HG03095 (cell line): ENCODE data around the gene BMPER.

Experiments used
- ATAC-seq: cut with Tn5 transposase; IDR thresholded peaks from one replicate; pipeline ENCODE4 v1.9.1; 2021; ENCODE audit warnings: moderate library complexity; ENCODE audit not compliant: unreplicated experiment

Gene BMPER

DNA sequence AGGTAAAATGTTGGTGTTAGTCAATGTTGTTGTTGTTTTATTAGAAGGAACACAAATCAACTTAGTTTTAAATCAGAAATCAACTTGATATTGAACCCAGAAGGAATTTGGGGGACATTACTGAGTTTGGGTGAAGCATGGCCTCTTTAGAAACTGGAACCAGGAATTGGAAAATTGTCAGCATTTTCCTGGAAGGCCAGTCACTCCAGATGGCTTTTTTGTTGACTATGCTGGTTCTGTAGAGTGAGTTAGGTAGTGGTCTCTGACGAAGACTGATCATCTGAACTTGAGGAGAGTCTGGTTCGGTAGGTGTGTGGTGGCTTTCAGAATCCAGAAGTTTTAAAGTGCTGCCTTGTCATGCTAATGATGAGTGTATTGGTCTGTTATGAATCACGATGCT lies 111.5 kb downstream of the BMPER start:
- ATAC-seq = no peak

DNA sequence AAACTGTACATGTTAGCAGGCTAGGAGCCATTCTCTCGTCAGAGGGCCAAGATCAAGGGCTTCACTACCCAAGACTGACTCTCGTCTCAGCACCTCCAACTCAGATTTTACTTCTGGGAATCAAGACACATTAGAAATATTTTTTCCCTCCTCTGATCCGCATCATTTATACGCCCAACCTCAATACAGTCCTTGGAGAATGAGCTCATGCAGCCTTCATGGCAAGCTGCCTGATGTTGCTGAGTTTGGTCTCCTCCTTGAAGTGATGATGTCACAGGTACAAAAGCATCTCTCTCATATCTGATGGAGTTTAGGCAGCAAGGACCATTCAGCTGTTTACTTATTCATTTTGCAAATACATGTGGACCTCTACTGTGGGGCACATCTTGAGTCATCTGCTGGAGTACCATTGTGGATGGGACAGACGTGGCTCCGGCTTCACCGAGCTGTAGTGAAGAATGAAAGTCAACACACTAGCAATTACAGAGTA lies 114.0 kb downstream of the BMPER start:
- ATAC-seq = no peak

GRCh38 chr7:34022626-34023025 lies 117.3 kb downstream of the BMPER start:
- ATAC-seq = no peak

DNA sequence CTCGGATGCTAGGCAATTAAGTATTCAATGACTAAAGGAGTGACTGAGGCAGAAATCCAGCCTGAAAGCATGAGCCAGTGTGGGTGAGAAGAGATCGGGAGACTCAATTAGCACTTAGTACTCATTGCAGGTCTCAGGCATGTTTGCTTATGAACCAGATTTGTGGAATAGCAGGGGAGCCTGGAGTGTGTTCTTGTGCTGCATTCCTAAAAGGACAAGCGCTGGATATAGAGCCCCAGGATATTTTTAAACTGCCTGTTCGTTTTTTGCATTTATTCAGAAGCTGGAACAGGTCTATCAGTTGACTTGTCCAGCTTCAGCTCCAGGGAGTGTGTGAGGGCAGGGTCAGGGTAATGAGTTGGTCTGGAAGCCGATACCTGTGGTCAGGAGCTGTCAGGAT lies 120.3 kb downstream of the BMPER start:
- no peak for ATAC-seq

DNA sequence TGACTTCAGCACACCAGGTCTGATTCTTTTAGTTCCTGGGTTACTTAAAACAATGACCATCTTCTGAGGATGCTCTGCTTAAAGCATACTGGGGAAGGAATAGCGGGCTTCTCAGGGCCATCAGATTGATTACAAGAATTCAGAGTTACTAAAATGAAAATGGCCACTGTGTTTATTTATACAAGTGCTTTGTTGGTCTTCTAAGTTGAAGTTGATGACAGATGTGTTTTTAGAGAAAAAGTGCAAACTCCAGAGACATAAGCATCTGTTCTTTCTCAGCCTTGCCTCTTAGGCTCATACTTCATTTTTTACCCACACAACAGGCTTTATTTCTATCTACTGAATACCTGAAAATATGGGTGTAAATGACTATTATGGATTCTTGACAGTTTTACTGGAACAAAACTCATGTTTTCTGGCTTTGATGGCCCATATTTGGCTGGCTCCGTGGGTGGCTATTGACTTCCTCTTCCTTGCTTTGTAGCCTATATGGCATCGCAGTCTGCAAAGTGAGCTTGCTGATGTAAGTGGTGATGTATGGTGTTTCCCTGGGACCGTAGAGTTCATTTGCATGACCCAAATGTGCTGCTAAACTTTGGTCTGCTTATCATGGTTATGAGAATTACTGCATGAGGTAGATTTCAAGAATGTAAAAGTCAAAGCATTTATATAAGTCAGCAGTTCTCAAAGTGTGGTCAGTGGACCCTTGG lies 121.3 kb downstream of the BMPER start:
- no peak for ATAC-seq

GRCh38 chr7:34031156-34031555 lies 125.8 kb downstream of the BMPER start:
- no peak for ATAC-seq

- no peak for ATAC-seq
These were observed 129.4 kb downstream of the BMPER start for GRCh38 chr7:34034728-34035127.

- ATAC-seq = no peak
These were observed 130.9 kb downstream of the BMPER start for GRCh38 chr7:34036051-34036920.

DNA sequence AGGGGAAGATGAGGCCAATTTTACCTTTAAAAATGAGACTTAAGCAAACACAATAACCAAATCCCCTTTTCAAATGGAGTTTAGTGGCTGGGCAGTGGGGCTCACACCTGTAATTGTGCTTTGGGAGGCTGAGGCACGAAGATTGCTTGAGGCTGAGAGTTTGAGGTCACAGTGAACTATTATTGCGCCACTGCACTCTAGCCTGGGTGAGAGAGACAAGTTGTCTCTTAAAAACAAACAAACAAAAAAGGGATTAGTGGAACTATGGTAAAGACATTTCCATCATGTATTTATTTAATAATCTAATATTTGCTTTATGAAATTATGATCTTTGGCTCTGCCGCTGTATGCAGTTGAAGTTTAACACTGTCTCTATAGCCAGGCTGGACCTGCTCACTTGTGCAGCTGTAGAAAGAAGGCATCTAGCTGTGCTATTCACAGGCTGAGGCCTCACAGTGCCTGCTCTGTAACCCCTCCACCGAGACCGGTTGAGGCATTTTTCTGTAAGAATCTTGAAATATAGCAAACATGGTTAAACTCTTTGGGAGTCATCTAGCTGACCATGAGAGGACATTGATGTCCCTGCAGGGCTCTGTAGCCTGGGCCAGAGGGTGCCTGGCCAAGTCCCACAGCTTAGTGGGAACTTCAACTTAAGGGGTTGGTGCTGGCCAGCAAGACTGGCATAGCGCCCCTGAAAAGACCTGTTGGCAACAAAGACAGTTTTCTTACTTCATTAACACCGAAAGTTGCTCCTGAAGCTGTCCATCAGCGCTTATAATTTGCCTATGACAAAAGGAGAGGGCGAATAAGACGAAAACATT lies 131.8 kb downstream of the BMPER start:
- no peak for ATAC-seq

- ATAC-seq = no peak
These were observed 133.6 kb downstream of the BMPER start for GRCh38 chr7:34038816-34039470.

DNA sequence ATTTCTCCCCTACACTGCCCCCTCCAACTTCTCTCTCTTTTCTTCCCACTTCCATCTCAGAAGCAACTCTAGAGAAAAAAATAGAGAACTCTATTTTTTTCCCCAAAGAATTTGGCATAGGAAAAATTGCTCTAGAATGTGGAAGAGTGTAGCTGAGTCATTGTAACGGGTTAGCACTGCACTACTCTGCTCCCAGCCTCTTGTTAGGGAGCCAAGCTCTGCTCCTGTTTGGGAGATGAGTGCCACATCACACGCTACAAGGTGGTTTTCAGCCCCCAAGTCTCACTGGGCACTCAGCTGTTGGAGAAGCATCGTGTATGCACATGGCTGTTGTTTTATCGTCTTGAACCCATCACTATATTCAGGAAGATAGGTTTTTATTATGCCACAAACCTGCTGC lies 136.4 kb downstream of the BMPER start:
- no peak for ATAC-seq

GRCh38 chr7:34042406-34042805 lies 137.1 kb downstream of the BMPER start:
- no peak for ATAC-seq

- no peak for ATAC-seq
These were observed 138.3 kb downstream of the BMPER start for GRCh38 chr7:34043461-34044305.

GRCh38 chr7:34044306-34044643 lies 138.9 kb downstream of the BMPER start:
- no peak for ATAC-seq

GRCh38 chr7:34044734-34045353 lies 139.5 kb downstream of the BMPER start:
- no peak for ATAC-seq

DNA sequence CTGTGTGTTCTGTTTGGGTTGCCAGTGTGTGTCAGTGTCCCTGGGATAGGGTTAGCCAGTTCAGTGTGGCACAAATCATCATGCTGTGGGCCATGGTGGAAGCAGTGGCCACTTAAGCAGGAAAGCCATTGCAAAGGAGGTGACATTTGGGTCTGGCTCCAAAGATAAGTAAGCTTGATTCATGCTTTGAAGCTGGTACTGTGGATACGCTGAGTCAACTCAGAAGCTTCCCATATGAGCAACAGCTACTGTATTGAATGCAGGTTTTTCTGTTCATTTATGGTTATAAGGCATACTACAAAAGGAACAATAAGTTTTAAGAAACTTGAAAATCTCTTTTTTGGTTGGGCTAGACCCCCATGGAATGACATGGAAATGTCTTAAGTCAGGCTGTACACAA lies 143.1 kb downstream of the BMPER start:
- no peak for ATAC-seq

DNA sequence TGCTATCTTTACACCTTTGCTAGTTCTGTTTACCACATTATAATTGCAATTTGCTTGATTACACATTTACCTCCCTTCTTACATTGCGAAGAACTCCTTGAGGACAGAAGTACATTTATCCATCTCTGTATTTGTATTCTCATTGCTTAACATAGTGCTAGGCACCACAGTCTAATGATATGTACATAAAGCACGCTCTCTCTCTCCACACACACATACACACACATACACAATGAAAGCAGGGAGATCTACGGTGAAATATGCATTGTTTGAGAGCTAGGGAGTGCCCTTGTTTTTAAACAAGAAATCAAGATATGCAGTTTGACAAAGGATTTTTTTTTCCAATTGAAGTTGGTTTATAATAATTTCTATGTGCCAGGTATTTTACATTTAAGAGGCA lies 148.7 kb downstream of the BMPER start:
- ATAC-seq = no peak

DNA sequence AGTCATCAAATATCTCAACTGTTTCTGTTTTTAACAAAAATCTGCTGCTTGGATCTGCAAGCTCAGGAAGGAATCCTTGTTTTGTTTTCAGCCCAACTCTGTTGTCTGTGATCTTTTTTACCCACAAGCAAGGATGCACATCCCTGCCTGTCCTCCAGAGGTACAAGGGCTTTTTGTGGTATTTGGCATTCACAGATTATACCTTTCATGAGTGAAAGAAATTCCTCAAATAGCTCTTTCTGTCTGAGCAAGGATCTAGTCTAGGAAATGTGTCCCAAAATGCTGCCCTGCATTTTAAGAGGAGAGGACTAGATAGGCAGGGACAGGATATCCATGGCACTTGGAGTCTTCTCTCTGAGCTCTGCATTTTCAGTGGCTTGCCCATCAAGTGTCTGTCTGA lies 151.8 kb downstream of the BMPER start:
- ATAC-seq = no peak

GRCh38 chr7:34057956-34058355 lies 152.6 kb downstream of the BMPER start:
- ATAC-seq = no peak

DNA sequence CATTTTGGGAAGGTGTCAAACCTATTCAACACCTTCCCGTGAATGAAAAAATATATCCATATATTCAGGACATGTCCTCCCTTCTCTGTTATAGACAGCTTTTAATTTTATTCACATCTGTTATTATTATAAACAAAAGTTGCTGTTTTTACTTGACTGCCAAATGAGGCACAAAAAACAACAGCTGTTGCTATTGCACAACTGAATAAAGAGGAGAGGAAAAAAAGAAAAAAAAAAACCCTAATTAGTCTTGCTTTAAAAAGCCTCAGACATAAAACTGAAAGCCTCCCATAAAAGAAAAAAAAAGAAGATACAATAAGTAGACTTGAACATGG lies 153.4 kb downstream of the BMPER start:
- no peak for ATAC-seq
